ENCODE measurements around the gene IL1R2. TPM values are rescaled to one million over a fixed set of nuclear protein-coding genes. Genes with fewer than 3 reads are reported as not detected.

Gene IL1R2
- total and polyA plus RNA-seq, 4 donors, result 7.3 to 902 (median 64.1) TPM

DNA sequence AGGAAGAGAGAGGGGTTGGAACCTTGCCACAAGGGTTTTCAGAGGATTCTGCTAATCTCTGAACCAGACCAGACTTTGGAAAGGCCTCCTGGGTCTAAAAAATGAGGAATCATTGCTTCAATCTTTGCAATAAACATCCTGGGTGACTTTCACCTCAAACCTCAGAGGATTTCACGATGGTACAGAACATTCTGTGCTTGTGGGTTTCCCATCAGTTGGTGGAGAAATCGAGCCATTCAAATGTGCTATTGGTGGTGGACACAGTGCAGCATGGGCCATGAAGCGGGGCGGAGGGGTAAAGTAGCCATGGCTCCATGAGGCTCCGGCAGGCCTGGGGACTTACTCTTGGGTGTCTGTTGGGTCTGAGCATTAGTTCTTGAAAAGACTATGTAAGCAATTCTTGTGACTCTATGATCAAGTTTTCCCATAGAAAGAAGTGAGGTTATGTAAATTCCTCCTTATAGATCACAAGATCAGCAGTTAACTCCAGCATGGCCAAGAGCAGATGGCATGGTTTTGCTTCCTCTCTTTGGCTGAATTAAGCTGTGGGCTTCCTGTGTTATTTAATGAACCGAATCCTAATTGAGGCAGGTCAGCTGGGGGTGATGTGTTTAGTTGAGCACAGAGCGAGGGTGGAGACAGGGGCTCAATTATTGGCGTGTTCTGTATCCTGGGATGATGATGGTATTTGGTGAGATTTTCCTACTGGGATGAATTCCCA lies 1.9 kb upstream of the IL1R2 start:
- no peak for ATAC-seq (ENCODE audit: insufficient read depth, low FRiP score)

DNA sequence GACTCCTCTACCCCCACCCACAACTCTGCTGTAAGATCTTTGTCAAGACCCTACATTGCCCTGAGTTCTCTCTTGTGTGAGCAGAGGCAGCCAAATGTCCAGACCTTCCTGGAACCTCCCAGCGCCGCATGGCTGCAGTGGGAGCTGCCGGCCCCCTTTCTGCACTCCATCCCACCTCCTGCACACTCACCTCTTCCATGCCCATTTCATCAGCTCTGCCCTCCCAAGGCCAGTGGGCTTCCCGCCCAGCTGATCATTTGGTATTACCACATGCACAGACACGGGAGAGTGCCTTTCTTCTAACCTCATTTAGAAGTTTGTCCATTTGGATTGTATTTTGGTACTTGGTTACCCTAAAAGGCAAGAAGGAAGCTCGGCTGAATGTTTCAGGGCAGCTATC lies 2.0 kb downstream of the IL1R2 start:
- Histone ChIP-seq H3K4me3 (no peak overlapping the region), H3K27ac (ENCODE audit: low read depth in 1 of 2, low read length in 1 of 2) (no peak overlapping the region), H3K9ac (ENCODE audit: insufficient read depth in 1 of 2, low read length in 2 of 2) (no peak overlapping the region), H3K27me3 (ENCODE audit: control insufficient read depth in 3 of 3, insufficient read depth in 3 of 3, low read length in 2 of 3) (no peaks in the 10 kb centered on the region), H3K4me1 (ENCODE audit: control insufficient read depth in 5 of 5, insufficient read depth in 5 of 5, low read length in 5 of 5) (no peaks in the 10 kb centered on the region), H3K36me3 (ENCODE audit: control insufficient read depth in 4 of 4, insufficient read depth in 4 of 4, low read length in 4 of 4) (no peaks in the 10 kb centered on the region), H3K9me3 (ENCODE audit: control insufficient read depth in 4 of 4, insufficient read depth in 3 of 4, low read length in 3 of 4) (no peaks in the 10 kb centered on the region)
- TF ChIP-seq, protein P1, sequence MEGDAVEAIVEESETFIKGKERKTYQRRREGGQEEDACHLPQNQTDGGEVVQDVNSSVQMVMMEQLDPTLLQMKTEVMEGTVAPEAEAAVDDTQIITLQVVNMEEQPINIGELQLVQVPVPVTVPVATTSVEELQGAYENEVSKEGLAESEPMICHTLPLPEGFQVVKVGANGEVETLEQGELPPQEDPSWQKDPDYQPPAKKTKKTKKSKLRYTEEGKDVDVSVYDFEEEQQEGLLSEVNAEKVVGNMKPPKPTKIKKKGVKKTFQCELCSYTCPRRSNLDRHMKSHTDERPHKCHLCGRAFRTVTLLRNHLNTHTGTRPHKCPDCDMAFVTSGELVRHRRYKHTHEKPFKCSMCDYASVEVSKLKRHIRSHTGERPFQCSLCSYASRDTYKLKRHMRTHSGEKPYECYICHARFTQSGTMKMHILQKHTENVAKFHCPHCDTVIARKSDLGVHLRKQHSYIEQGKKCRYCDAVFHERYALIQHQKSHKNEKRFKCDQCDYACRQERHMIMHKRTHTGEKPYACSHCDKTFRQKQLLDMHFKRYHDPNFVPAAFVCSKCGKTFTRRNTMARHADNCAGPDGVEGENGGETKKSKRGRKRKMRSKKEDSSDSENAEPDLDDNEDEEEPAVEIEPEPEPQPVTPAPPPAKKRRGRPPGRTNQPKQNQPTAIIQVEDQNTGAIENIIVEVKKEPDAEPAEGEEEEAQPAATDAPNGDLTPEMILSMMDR (IDR thresholded peaks at IDR 0.05; ENCODE audit: control extremely low read depth, extremely low read depth), result no peak
- 76 to 85% methylated on average over 6 of the region's 6 CpGs for WGBS, 2 donors
- ATAC-seq (ENCODE audit: insufficient read depth, low FRiP score), result no peak
- DNase-seq, result no peak

More for the DNA sequence above, 1.9 kb upstream of the IL1R2 start:
- no peak for DNase-seq
- H3K27me3 ChIP-seq (ENCODE audit: control insufficient read depth in 3 of 3, insufficient read depth in 3 of 3, low read length in 2 of 3), result no peaks in the 10 kb centered on the region
- WGBS, 2 donors, result 61 to 71% methylated on average over 8 of the region's 8 CpGs
- peaks cover 0 to 2% (median 0%) of the 10 kb centered on the region in 5 donors for H3K4me1 ChIP-seq (ENCODE audit: control insufficient read depth in 5 of 5, insufficient read depth in 5 of 5, low read length in 5 of 5)
- no peaks in the 10 kb centered on the region for H3K36me3 ChIP-seq (ENCODE audit: control insufficient read depth in 4 of 4, insufficient read depth in 4 of 4, low read length in 4 of 4)
- TF ChIP-seq, protein P1 (IDR thresholded peaks at IDR 0.05; ENCODE audit: control extremely low read depth, extremely low read depth), result no peak
- no peak overlapping the region for H3K27ac ChIP-seq (ENCODE audit: low read depth in 1 of 2, low read length in 1 of 2)
- H3K4me3 ChIP-seq, result no peak overlapping the region
- H3K9me3 ChIP-seq (ENCODE audit: control insufficient read depth in 4 of 4, insufficient read depth in 3 of 4, low read length in 3 of 4), result no peaks in the 10 kb centered on the region
- no peak overlapping the region for H3K9ac ChIP-seq (ENCODE audit: insufficient read depth in 1 of 2, low read length in 2 of 2)

DNA sequence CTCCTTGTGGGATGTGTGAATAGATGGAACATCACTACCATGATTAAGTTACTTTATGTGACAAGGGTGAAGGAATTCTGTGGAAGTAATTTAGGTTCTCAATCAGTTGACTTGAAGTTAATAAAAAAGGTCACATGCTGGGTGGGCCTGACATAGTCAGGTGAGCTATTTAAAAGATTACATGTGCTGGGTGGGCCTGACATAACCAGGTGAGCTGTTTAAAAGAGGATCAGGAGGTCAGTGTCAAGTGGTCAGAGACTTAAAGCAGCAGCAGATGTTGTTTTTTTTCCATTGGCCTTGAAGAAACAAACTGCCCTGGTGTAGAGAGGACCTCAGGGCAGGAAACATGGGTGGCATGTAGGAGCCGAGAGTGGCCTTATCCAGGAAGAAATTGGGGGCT lies 3.3 kb downstream of the IL1R2 start:
- Histone ChIP-seq H3K9me3 (ENCODE audit: control insufficient read depth in 4 of 4, insufficient read depth in 3 of 4, low read length in 3 of 4) (no peaks in the 10 kb centered on the region), H3K4me1 (ENCODE audit: control insufficient read depth in 5 of 5, insufficient read depth in 5 of 5, low read length in 5 of 5) (no peaks in the 10 kb centered on the region), H3K36me3 (ENCODE audit: control insufficient read depth in 4 of 4, insufficient read depth in 4 of 4, low read length in 4 of 4) (no peaks in the 10 kb centered on the region), H3K27me3 (ENCODE audit: control insufficient read depth in 3 of 3, insufficient read depth in 3 of 3, low read length in 2 of 3) (no peaks in the 10 kb centered on the region), H3K4me3 (no peak overlapping the region), H3K9ac (ENCODE audit: insufficient read depth in 1 of 2, low read length in 2 of 2) (no peak overlapping the region), H3K27ac (ENCODE audit: low read depth in 1 of 2, low read length in 1 of 2) (no peak overlapping the region)
- ATAC-seq (ENCODE audit: insufficient read depth, low FRiP score), result no peak
- WGBS, 2 donors, result 75 to 78% methylated on average over 1 of the region's 1 CpG
- no peak for DNase-seq
- TF ChIP-seq, protein P1 (IDR thresholded peaks at IDR 0.05; ENCODE audit: control extremely low read depth, extremely low read depth), result no peak

DNA sequence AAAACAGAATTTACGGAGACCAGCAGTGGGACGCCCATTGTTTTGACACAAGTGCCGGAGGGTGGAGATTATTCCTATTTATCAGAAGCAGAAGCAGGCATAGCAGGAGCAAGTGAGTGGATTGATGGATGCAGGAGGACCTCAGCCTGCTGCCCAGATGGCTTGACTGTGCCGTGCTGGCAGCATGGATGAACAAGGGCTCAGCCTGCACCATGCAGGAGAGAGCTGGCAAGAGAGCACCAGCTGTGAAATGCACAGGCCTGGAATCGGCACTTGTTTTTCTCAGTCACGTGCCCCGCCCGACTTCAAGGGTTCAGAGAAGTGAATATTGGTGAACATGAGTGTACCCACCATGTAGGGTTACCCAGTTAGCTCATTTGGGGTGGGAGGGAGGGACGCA lies 4.0 kb downstream of the IL1R2 start:
- Histone ChIP-seq H3K4me1 (ENCODE audit: control insufficient read depth in 5 of 5, insufficient read depth in 5 of 5, low read length in 5 of 5) (no peaks in the 10 kb centered on the region), H3K36me3 (ENCODE audit: control insufficient read depth in 4 of 4, insufficient read depth in 4 of 4, low read length in 4 of 4) (no peaks in the 10 kb centered on the region), H3K9me3 (ENCODE audit: control insufficient read depth in 4 of 4, insufficient read depth in 3 of 4, low read length in 3 of 4) (no peaks in the 10 kb centered on the region), H3K4me3 (no peak overlapping the region), H3K9ac (ENCODE audit: insufficient read depth in 1 of 2, low read length in 2 of 2) (no peak overlapping the region), H3K27ac (ENCODE audit: low read depth in 1 of 2, low read length in 1 of 2) (no peak overlapping the region), H3K27me3 (ENCODE audit: control insufficient read depth in 3 of 3, insufficient read depth in 3 of 3, low read length in 2 of 3) (no peaks in the 10 kb centered on the region)
- TF ChIP-seq, protein P1 (IDR thresholded peaks at IDR 0.05; ENCODE audit: control extremely low read depth, extremely low read depth), result no peak
- DNase-seq, result no peak
- 90 to 96% methylated on average over 9 of the region's 9 CpGs for WGBS, 2 donors
- no peak for ATAC-seq (ENCODE audit: insufficient read depth, low FRiP score)
